HCT116 (cell line): ENCODE measurements around the gene GRB2. TPM values are rescaled to one million over a fixed set of nuclear protein-coding genes. Genes with fewer than 3 reads are reported as not detected.

Source experiments
- ATAC-seq: fragments of 200-7000 bp; cut with Tn5 transposase; 2 replicates; pipeline ENCODE4 v1.9.1; 2020; ENCODE audit warnings: mild to moderate bottlenecking, moderate library complexity
- BruUV-seq: library from RNA; stranded (reverse); fragments of 400-500 nt; replicated peaks from 2 replicates; lab custom pipeline; 2021; lab: Mats Ljungman, UMichigan
- CTCF ChIA-PET: fragments of 300-600 bp; sonication (Branson Sonifier 250); formaldehyde crosslinking; loops from one replicate; lab custom pipeline; 2021; ENCODE audit warnings: antibody characterized with exemption; lab: Charles Lee
- POLR2A ChIA-PET: fragments of 300-600, 350-600 bp; sonication (Branson Sonifier 250); formaldehyde crosslinking; loops from one replicate; lab custom pipeline; 2021; ENCODE audit warnings: antibody characterized with exemption; lab: Charles Lee
- RAD21 ChIA-PET, 2 experiments: fragments of 300-600 bp; sonication (Branson Sonifier 250); formaldehyde crosslinking; loops; one replicate each; lab custom pipeline; 2023; ENCODE audit warnings: low total read pairs in 2 of 2; ENCODE audit not compliant: uncharacterized antibody in 2 of 2, unreplicated experiment in 2 of 2, low non-redundant PET in 1 of 2; lab: Charles Lee
- DNase-seq: peaks from one replicate; pipeline ENCODE4 v3.0.0-alpha.2; 2010; ENCODE audit warnings: low read depth, low spot score
- H2AFZ ChIP-seq: fragments of 200-600 bp; shearing (Covaris generic), sonication (generic); 2 replicates; pipeline ENCODE4 v1.6.1; 2017; ENCODE audit warnings: low read depth, mixed run types, mixed read lengths, antibody characterized with exemption, low read length; ENCODE audit not compliant: poor library complexity, severe bottlenecking
- H3K27ac ChIP-seq: 2 replicates; pipeline ENCODE4 v1.5.1; 2012; ENCODE audit warnings: low read depth, low read length
- H3K27me3 ChIP-seq: fragments of 200-600 bp; sonication (generic); 2 replicates; pipeline ENCODE4 v1.6.1; 2016; ENCODE audit warnings: mixed run types, low read length, mixed read lengths; ENCODE audit not compliant: insufficient read depth
- H3K36me3 ChIP-seq, 2 experiments: fragments of 200-500 bp in 1 of 2; fragments of 200-600 bp in 1 of 2; sonication (Bioruptor generic) in 1 of 2; sonication (generic) in 1 of 2; 2 replicates each; pipeline versions ENCODE4 v1.5.1 to v1.6.1; 2014 to 2016; ENCODE audit warnings: low read length in 2 of 2, inconsistent platforms in 1 of 2, mixed read lengths in 1 of 2, mixed run types in 1 of 2; ENCODE audit not compliant: insufficient read depth in 2 of 2, control insufficient read depth in 1 of 2
- H3K4me1 ChIP-seq, 2 experiments: fragments of 200-600 bp in 1 of 2; sonication (generic) in 1 of 2; 2 replicates each; pipeline versions ENCODE4 v1.5.1 to v1.6.1; 2012 to 2017; ENCODE audit warnings: low read length in 2 of 2, inconsistent platforms in 1 of 2, mild to moderate bottlenecking in 1 of 2, mixed read lengths in 1 of 2, mixed run types in 1 of 2, moderate library complexity in 1 of 2; ENCODE audit not compliant: insufficient read depth in 2 of 2, control insufficient read depth in 1 of 2
- H3K4me2 ChIP-seq: fragments of 200-600 bp; sonication (generic); 2 replicates; pipeline ENCODE4 v1.6.1; 2017; ENCODE audit warnings: mixed run types, low read length, mixed read lengths
- H3K4me3 ChIP-seq, 2 experiments: fragments of 200-600 bp in 1 of 2; sonication (generic) in 1 of 2; replicated peaks in 1 of 2; 2 replicates each; pipeline ENCODE4 v1.5.1; 2011 to 2016; ENCODE audit warnings: low read length in 2 of 2, control low read depth in 1 of 2, low read depth in 1 of 2, mild to moderate bottlenecking in 1 of 2, mixed read lengths in 1 of 2, mixed run types in 1 of 2
- H3K79me2 ChIP-seq: fragments of 200-600 bp; sonication (generic); 2 replicates; pipeline ENCODE4 v1.6.1; 2017; ENCODE audit warnings: mild to moderate bottlenecking, mixed run types, low read length, moderate library complexity, mixed read lengths; ENCODE audit not compliant: insufficient read depth
- H3K9ac ChIP-seq: fragments of 200-600 bp; sonication (generic); 2 replicates; pipeline ENCODE4 v1.6.1; 2016; ENCODE audit warnings: low read length, mixed read lengths
- H3K9me2 ChIP-seq: fragments of 200-600 bp; sonication (generic), shearing (Covaris generic); 2 replicates; pipeline ENCODE4 v1.6.1; 2017; ENCODE audit warnings: mixed run types, mild to moderate bottlenecking, moderate library complexity; ENCODE audit not compliant: insufficient read depth
- H3K9me3 ChIP-seq, 2 experiments: fragments of 200-500 bp in 1 of 2; fragments of 200-600 bp in 1 of 2; sonication (Bioruptor generic) in 1 of 2; sonication (generic) in 1 of 2; 2 replicates each; pipeline ENCODE4 v1.6.1; 2014 to 2017; ENCODE audit warnings: low read length in 2 of 2, mixed read lengths in 2 of 2, inconsistent platforms in 1 of 2, low read depth in 1 of 2, mild to moderate bottlenecking in 1 of 2, mixed run types in 1 of 2, moderate library complexity in 1 of 2; ENCODE audit not compliant: control insufficient read depth in 1 of 2, insufficient read depth in 1 of 2
- H4K20me1 ChIP-seq: fragments of 200-600 bp; sonication (generic), shearing (Covaris generic); 2 replicates; pipeline ENCODE4 v1.6.1; 2017; ENCODE audit warnings: mixed run types, mild to moderate bottlenecking, moderate library complexity; ENCODE audit not compliant: insufficient read depth
- ATF3 ChIP-seq: IDR thresholded peaks from 2 replicates; pipeline ENCODE4 v1.6.1; 2012
- CBX3 ChIP-seq: IDR thresholded peaks from 2 replicates; pipeline ENCODE4 v1.6.1; 2012; ENCODE audit warnings: low read depth
- ELF1 ChIP-seq: IDR thresholded peaks from 2 replicates; pipeline ENCODE4 v1.6.1; 2012; ENCODE audit warnings: low read depth, borderline replicate concordance
- EZH2 ChIP-seq: fragments of 200-600 bp; sonication (generic); IDR thresholded peaks from 2 replicates; pipeline ENCODE4 v1.6.1; 2017; ENCODE audit warnings: antibody characterized with exemption, mixed run types
- EZH2phosphoT487 ChIP-seq: fragments of 200-600 bp; IDR thresholded peaks from 2 replicates; pipeline ENCODE4 v1.6.1; 2018; ENCODE audit warnings: antibody characterized with exemption, borderline replicate concordance
- FOSL1 ChIP-seq: IDR thresholded peaks from 2 replicates; pipeline ENCODE4 v1.6.1; 2012; ENCODE audit warnings: low read depth
- JUND ChIP-seq: IDR thresholded peaks from 2 replicates; pipeline ENCODE4 v1.6.1; 2012
- MAX ChIP-seq: IDR thresholded peaks from 2 replicates; pipeline ENCODE4 v1.6.1; 2012
- POLR2A ChIP-seq: IDR thresholded peaks from 2 replicates; pipeline ENCODE4 v1.7.0; 2011; ENCODE audit warnings: borderline replicate concordance; ENCODE audit not compliant: insufficient read depth, insufficient read length; ENCODE audit errors: extremely low read depth
- POLR2AphosphoS5 ChIP-seq: IDR thresholded peaks from 2 replicates; pipeline ENCODE4 v1.6.1; 2011; ENCODE audit warnings: mild to moderate bottlenecking, low read depth, low read length, moderate library complexity
- RAD21 ChIP-seq: IDR thresholded peaks from 2 replicates; pipeline ENCODE4 v1.6.1; 2012; ENCODE audit warnings: low read depth, mild to moderate bottlenecking
- SIN3A ChIP-seq: IDR thresholded peaks from 2 replicates; pipeline ENCODE4 v1.6.1; 2012; ENCODE audit warnings: low read depth
- SP1 ChIP-seq: IDR thresholded peaks from 2 replicates; pipeline ENCODE4 v1.6.1; 2012; ENCODE audit warnings: low read depth
- SRF ChIP-seq: IDR thresholded peaks from 2 replicates; pipeline ENCODE4 v1.6.1; 2012; ENCODE audit warnings: low read depth
- TCF7L2 ChIP-seq: IDR thresholded peaks from 2 replicates; pipeline ENCODE4 v1.7.0; 2011; ENCODE audit warnings: borderline replicate concordance, inconsistent platforms; ENCODE audit not compliant: insufficient read depth, insufficient read length; ENCODE audit errors: extremely low read depth
- ZBTB33 ChIP-seq: IDR thresholded peaks from 2 replicates; pipeline ENCODE4 v1.6.1; 2011; ENCODE audit warnings: mild to moderate bottlenecking, low read length, moderate library complexity; ENCODE audit not compliant: insufficient replicate concordance; ENCODE audit errors: extremely low read depth
- ZFX ChIP-seq: fragments of 450-650 bp; IDR thresholded peaks from 2 replicates; pipeline ENCODE4 v1.6.1; 2017
- ZNF274 ChIP-seq: fragments of 200-500 bp; sonication (Bioruptor generic); IDR thresholded peaks from 2 replicates; pipeline ENCODE4 v1.6.1; 2014; ENCODE audit warnings: mild to moderate bottlenecking, low read depth, low read length, inconsistent platforms
- intact Hi-C: fragments of 100-400 bp; cut with micrococcal nuclease; formaldehyde crosslinking; loops from 2 replicates; pipeline ENCODE4 v1.10.0; 2022
- total RNA-seq: library from RNA; stranded (reverse); gene quantifications from one replicate; pipeline ENCODE4 v1.2.1, GENCODE V29; 2021; ENCODE audit not compliant: unreplicated experiment
- TF ChIP-seq, protein P1 (sequence below), 3 experiments: fragments of 200-600 bp in 1 of 3; sonication (generic) in 1 of 3; IDR thresholded peaks in 2 of 3; conservative IDR thresholded peaks in 1 of 3; 2 replicates each; pipeline ENCODE4 v1.5.1; 2012 to 2017; ENCODE audit warnings: low read depth in 2 of 3, low read length in 2 of 3, antibody characterized with exemption in 1 of 3, borderline replicate concordance in 1 of 3, control low read depth in 1 of 3, mild to moderate bottlenecking in 1 of 3, mixed read lengths in 1 of 3, mixed run types in 1 of 3, moderate library complexity in 1 of 3; ENCODE audit not compliant: insufficient read depth in 1 of 3
- TF ChIP-seq, protein P2 (sequence below): IDR thresholded peaks from 2 replicates; pipeline ENCODE4 v1.6.1; 2012; ENCODE audit warnings: low read depth

The GRB2 gene
- total RNA-seq, 1 experiment from 2014 or later = 146 TPM

DNA sequence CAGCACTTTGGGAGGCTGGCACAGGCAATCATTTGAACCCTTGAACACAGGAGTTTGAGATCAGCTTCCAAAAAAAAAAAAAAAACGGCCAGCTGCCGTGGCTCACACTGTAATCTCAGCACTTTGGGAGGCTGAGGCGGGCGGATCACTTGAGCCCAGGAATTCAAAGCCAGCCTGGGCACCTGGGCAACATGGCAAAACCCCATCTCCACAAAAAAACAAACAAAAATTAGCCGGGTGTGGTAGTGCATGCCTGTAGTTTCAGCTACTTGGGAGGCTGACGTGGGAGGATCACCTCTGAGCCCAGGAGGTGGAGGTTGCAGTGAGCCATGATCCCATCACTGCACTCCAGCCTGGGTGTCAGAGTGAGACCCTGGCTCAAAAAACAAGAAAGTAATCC lies 39.0 kb downstream of the GRB2 start:
- Histone ChIP-seq H3K9me2 (no peaks in the 10 kb centered on the region), H3K27me3 (no peaks in the 10 kb centered on the region), H3K36me3 (no peaks in the 10 kb centered on the region), H3K9me3 (no peaks in the 10 kb centered on the region), H2AFZ (no peak overlapping the region), H3K4me2 (no peak overlapping the region), H3K9ac (no peak overlapping the region), H3K79me2 (peaks cover 96% of the 10 kb centered on the region), H4K20me1 (peaks cover 21% of the 10 kb centered on the region; the same call in 1 of the 2 replicates), H3K4me3 (no peak overlapping the region), H3K4me1 (peaks cover 3 to 26% of the 10 kb centered on the region in 2 experiments; a peak in 2 of 4 replicates), H3K27ac (no peak overlapping the region)
- ATAC-seq = no peak
- intact Hi-C loops = no loop called here
- BruUV-seq = no TSS peak
- no peak for DNase-seq
- RAD21 ChIA-PET = no interaction called here
- CTCF ChIA-PET = no interaction called here
- POLR2A ChIA-PET = no interaction called here
- no peak for TF ChIP-seq EZH2
- TF ChIP-seq, protein P1, sequence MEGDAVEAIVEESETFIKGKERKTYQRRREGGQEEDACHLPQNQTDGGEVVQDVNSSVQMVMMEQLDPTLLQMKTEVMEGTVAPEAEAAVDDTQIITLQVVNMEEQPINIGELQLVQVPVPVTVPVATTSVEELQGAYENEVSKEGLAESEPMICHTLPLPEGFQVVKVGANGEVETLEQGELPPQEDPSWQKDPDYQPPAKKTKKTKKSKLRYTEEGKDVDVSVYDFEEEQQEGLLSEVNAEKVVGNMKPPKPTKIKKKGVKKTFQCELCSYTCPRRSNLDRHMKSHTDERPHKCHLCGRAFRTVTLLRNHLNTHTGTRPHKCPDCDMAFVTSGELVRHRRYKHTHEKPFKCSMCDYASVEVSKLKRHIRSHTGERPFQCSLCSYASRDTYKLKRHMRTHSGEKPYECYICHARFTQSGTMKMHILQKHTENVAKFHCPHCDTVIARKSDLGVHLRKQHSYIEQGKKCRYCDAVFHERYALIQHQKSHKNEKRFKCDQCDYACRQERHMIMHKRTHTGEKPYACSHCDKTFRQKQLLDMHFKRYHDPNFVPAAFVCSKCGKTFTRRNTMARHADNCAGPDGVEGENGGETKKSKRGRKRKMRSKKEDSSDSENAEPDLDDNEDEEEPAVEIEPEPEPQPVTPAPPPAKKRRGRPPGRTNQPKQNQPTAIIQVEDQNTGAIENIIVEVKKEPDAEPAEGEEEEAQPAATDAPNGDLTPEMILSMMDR (IDR thresholded peaks at IDR 0.05 in 2 of 3, conservative IDR thresholded peaks at IDR 0.05 in 1 of 3; ENCODE audit: borderline replicate concordance in 1 of 3, insufficient read depth in 1 of 3, low read depth in 2 of 3, low read length in 2 of 3) = no peak
- no peak for TF ChIP-seq FOSL1
- no peak for TF ChIP-seq ATF3
- no peak for TF ChIP-seq SIN3A
- TF ChIP-seq, protein P2, sequence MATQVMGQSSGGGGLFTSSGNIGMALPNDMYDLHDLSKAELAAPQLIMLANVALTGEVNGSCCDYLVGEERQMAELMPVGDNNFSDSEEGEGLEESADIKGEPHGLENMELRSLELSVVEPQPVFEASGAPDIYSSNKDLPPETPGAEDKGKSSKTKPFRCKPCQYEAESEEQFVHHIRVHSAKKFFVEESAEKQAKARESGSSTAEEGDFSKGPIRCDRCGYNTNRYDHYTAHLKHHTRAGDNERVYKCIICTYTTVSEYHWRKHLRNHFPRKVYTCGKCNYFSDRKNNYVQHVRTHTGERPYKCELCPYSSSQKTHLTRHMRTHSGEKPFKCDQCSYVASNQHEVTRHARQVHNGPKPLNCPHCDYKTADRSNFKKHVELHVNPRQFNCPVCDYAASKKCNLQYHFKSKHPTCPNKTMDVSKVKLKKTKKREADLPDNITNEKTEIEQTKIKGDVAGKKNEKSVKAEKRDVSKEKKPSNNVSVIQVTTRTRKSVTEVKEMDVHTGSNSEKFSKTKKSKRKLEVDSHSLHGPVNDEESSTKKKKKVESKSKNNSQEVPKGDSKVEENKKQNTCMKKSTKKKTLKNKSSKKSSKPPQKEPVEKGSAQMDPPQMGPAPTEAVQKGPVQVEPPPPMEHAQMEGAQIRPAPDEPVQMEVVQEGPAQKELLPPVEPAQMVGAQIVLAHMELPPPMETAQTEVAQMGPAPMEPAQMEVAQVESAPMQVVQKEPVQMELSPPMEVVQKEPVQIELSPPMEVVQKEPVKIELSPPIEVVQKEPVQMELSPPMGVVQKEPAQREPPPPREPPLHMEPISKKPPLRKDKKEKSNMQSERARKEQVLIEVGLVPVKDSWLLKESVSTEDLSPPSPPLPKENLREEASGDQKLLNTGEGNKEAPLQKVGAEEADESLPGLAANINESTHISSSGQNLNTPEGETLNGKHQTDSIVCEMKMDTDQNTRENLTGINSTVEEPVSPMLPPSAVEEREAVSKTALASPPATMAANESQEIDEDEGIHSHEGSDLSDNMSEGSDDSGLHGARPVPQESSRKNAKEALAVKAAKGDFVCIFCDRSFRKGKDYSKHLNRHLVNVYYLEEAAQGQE = no peak
- TF ChIP-seq POLR2AphosphoS5 = no peak
- TF ChIP-seq EZH2phosphoT487 = no peak
- no peak for TF ChIP-seq ELF1
- TF ChIP-seq RAD21 = no peak
- TF ChIP-seq TCF7L2 = no peak
- TF ChIP-seq CBX3 = no peak
- no peak for TF ChIP-seq ZNF274
- TF ChIP-seq POLR2A = no peak
- no peak for TF ChIP-seq SP1
- TF ChIP-seq JUND = no peak
- no peak for TF ChIP-seq ZFX
- no peak for TF ChIP-seq SRF
- no peak for TF ChIP-seq MAX
- TF ChIP-seq ZBTB33 = no peak
